ENCODE results near the gene FNDC3B.

- TF ChIP-seq POLR2AphosphoS5 (IDR thresholded peaks at IDR 0.05; ENCODE audit: insufficient read depth in 1 of 2, low read depth in 1 of 2) (no peak), CTCF (IDR thresholded peaks at IDR 0.05) (no peak)
Observed at GRCh38 chr3:172100482-172100881, 61.1 kb downstream of the FNDC3B start.

Data from vagina (tissue), 2 donors.